ENCODE data around the gene ESPL1. TPM values are rescaled to one million over a fixed set of nuclear protein-coding genes. Genes with fewer than 3 reads are reported as not detected.

ESPL1 gene
- polyA plus RNA-seq, 1 donor (not counting 4 experiments of a cell fraction or from before 2014, with no cell fraction given), result 3.7 TPM

- Histone ChIP-seq H3K4me2 (ENCODE audit: control insufficient read depth, extremely low read depth, insufficient read depth, low read depth, low read length) (peak overlapping the region; percentile 83), H3K9ac (ENCODE audit: control insufficient read depth, extremely low read depth, insufficient read depth, low read length) (peak overlapping the region; percentile 16), H3K36me3 (ENCODE audit: control insufficient read depth in 2 of 2, extremely low read depth in 1 of 2, insufficient read depth in 2 of 2, low read length in 2 of 2) (peaks cover 3 to 6% of the 10 kb centered on the region in 2 experiments), H3K4me3 (ENCODE audit: control insufficient read depth in 2 of 3, extremely low read depth in 1 of 3, insufficient read depth in 2 of 3, low read depth in 1 of 3, low read length in 3 of 3) (peak overlapping the region in 1 of 3 experiments; percentile 32), H3K27me3 (ENCODE audit: control insufficient read depth, extremely low read depth, insufficient read depth, low read length) (no peaks in the 10 kb centered on the region), H2AFZ (ENCODE audit: control insufficient read depth, low read length) (no peak overlapping the region), H3K27ac (ENCODE audit: control insufficient read depth, insufficient read depth, low read length) (peak overlapping the region; percentile 93), H3K79me2 (ENCODE audit: control insufficient read depth, insufficient read depth, low read length) (peaks cover 2% of the 10 kb centered on the region), H3K9me1 (ENCODE audit: control insufficient read depth, extremely low read depth, insufficient read depth, low read length) (no peaks in the 10 kb centered on the region), H3K4me1 (ENCODE audit: control insufficient read depth, extremely low read depth, insufficient read depth, low read length) (peaks cover 57% of the 10 kb centered on the region), H3K9me3 (ENCODE audit: control insufficient read depth, low read depth, low read length) (no peaks in the 10 kb centered on the region), H4K20me1 (ENCODE audit: control insufficient read depth, extremely low read depth, insufficient read depth, low read length) (peaks cover 4% of the 10 kb centered on the region)
- no peak for TF ChIP-seq EZH2 (IDR thresholded peaks at IDR 0.05; ENCODE audit: low read length)
- TF ChIP-seq, protein P1, sequence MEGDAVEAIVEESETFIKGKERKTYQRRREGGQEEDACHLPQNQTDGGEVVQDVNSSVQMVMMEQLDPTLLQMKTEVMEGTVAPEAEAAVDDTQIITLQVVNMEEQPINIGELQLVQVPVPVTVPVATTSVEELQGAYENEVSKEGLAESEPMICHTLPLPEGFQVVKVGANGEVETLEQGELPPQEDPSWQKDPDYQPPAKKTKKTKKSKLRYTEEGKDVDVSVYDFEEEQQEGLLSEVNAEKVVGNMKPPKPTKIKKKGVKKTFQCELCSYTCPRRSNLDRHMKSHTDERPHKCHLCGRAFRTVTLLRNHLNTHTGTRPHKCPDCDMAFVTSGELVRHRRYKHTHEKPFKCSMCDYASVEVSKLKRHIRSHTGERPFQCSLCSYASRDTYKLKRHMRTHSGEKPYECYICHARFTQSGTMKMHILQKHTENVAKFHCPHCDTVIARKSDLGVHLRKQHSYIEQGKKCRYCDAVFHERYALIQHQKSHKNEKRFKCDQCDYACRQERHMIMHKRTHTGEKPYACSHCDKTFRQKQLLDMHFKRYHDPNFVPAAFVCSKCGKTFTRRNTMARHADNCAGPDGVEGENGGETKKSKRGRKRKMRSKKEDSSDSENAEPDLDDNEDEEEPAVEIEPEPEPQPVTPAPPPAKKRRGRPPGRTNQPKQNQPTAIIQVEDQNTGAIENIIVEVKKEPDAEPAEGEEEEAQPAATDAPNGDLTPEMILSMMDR (optimal IDR thresholded peaks at IDR 0.05 in 1 of 3, IDR thresholded peaks at IDR 0.05 in 1 of 3, conservative IDR thresholded peaks at IDR 0.05 in 1 of 3; ENCODE audit: extremely low read depth in 1 of 3, insufficient read depth in 2 of 3, low read length in 3 of 3), result peak in 1 of 3 experiments; percentile 18
- DNase-seq (ENCODE audit: low read depth, low spot score) (no peak), FAIRE-seq (no peak)
- dilution Hi-C loops (cut with MboI; ENCODE audit: extremely low pct_ligation_motif_present, low sequenced_read_pairs), result no loop called here
Measured at GRCh38 chr12:53224897-53225634, 43.0 kb upstream of the ESPL1 start.

DNA sequence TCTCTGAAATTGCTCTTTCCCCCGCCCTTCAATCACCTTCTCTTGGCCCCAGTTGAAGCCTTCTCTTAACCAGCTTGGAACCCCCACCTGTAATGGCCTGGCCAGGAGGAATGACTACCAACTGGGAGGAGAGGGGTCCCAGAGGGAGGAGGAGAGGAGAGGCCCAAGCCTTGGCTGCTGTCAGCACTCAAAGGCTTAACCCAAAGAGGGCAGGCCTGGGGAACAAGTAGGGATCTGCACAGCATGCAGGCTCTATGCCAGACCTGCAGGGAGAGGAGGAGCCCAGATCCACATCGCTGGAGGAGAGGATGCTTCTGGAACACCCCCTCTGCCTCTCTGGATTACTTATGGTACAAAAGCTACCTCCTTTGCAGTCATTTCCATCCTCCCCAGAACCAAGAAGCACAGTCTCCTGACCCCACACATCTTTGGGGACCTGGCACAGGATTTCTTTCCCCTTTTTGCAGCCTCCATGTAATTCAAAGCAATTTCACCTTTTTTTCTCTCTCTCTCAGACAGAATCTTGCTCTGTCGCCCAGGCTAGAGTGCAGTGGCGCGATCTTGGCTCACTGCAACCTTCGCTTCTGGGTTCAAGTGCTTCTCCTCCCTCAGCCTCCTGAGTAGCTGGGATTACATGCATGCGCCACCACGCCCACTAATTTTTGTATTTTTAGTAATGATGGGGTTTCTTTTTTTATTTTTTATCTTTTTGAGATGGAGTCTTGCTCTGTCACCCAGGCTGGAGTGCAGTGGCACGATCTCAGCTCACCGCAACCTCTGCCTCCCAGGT lies 42.3 kb upstream of the ESPL1 start:
- Histone ChIP-seq H3K9me1 (ENCODE audit: control insufficient read depth, extremely low read depth, insufficient read depth, low read length) (no peaks in the 10 kb centered on the region), H3K4me3 (ENCODE audit: control insufficient read depth in 2 of 3, extremely low read depth in 1 of 3, insufficient read depth in 2 of 3, low read depth in 1 of 3, low read length in 3 of 3) (peak overlapping the region in 1 of 3 experiments; percentile 6), H3K36me3 (ENCODE audit: control insufficient read depth in 2 of 2, extremely low read depth in 1 of 2, insufficient read depth in 2 of 2, low read length in 2 of 2) (peaks cover 3 to 6% of the 10 kb centered on the region in 2 experiments), H3K79me2 (ENCODE audit: control insufficient read depth, insufficient read depth, low read length) (peaks cover 3% of the 10 kb centered on the region), H3K4me1 (ENCODE audit: control insufficient read depth, extremely low read depth, insufficient read depth, low read length) (peaks cover 60% of the 10 kb centered on the region), H3K9ac (ENCODE audit: control insufficient read depth, extremely low read depth, insufficient read depth, low read length) (peak overlapping the region; percentile 0), H3K27ac (ENCODE audit: control insufficient read depth, insufficient read depth, low read length) (peak overlapping the region; percentile 93), H3K27me3 (ENCODE audit: control insufficient read depth, extremely low read depth, insufficient read depth, low read length) (no peaks in the 10 kb centered on the region), H2AFZ (ENCODE audit: control insufficient read depth, low read length) (no peak overlapping the region), H3K4me2 (ENCODE audit: control insufficient read depth, extremely low read depth, insufficient read depth, low read depth, low read length) (peak overlapping the region; percentile 83), H4K20me1 (ENCODE audit: control insufficient read depth, extremely low read depth, insufficient read depth, low read length) (no peaks in the 10 kb centered on the region), H3K9me3 (ENCODE audit: control insufficient read depth, low read depth, low read length) (no peaks in the 10 kb centered on the region)
- no peak for DNase-seq (ENCODE audit: low read depth, low spot score)
- FAIRE-seq, result peak; percentile 85
- dilution Hi-C loops (cut with MboI; ENCODE audit: extremely low pct_ligation_motif_present, low sequenced_read_pairs), result no loop called here
- TF ChIP-seq, protein P1 (optimal IDR thresholded peaks at IDR 0.05 in 1 of 3, IDR thresholded peaks at IDR 0.05 in 1 of 3, conservative IDR thresholded peaks at IDR 0.05 in 1 of 3; ENCODE audit: extremely low read depth in 1 of 3, insufficient read depth in 2 of 3, low read length in 3 of 3), result peak in 1 of 3 experiments; percentile 6
- TF ChIP-seq EZH2 (IDR thresholded peaks at IDR 0.05; ENCODE audit: low read length), result no peak
